GM12878 (cell line): ENCODE measurements around the gene VSTM4. TPM values are rescaled to one million over a fixed set of nuclear protein-coding genes. Genes with fewer than 3 reads are reported as not detected.

Experiments
- ATF2 ChIP-seq: IDR thresholded peaks from 2 replicates; pipeline ENCODE4 v1.6.1; 2012; ENCODE audit warnings: low read length, inconsistent platforms
- CHD2 ChIP-seq: IDR thresholded peaks from 2 replicates; pipeline ENCODE4 v1.6.1; 2011; ENCODE audit warnings: low read depth, low read length, improper control_type of control experiment, borderline replicate concordance
- CHD4 ChIP-seq: fragments of 200-600 bp; sonication (generic); IDR thresholded peaks from 2 replicates; pipeline ENCODE4 v1.6.1; 2016; ENCODE audit warnings: mild to moderate bottlenecking
- NFIC ChIP-seq: IDR thresholded peaks from 2 replicates; pipeline ENCODE4 v1.6.1; 2012; ENCODE audit warnings: low read depth, mild to moderate bottlenecking, inconsistent platforms, low read length, moderate library complexity
- NR2F1 ChIP-seq: fragments of 450-650 bp; conservative IDR thresholded peaks from 2 replicates; pipeline ENCODE4 v1.6.1; 2017; ENCODE audit warnings: mild to moderate bottlenecking
- REST ChIP-seq: IDR thresholded peaks from 2 replicates; pipeline ENCODE4 v1.6.1; 2012; ENCODE audit warnings: mild to moderate bottlenecking, low read depth, low read length
- STAT3 ChIP-seq: IDR thresholded peaks from 2 replicates; pipeline ENCODE4 v1.6.1; 2011; ENCODE audit warnings: low read depth, low read length, improper control_type of control experiment
- TCF3 ChIP-seq: IDR thresholded peaks from 2 replicates; pipeline ENCODE4 v1.6.1; 2012; ENCODE audit warnings: low read depth, mild to moderate bottlenecking, low read length, borderline replicate concordance; ENCODE audit not compliant: insufficient read depth
- ZBTB4 ChIP-seq: fragments of 450-650 bp; formaldehyde crosslinking; IDR thresholded peaks from 2 replicates; pipeline ENCODE4 v1.4.0; 2022; ENCODE audit warnings: mild to moderate bottlenecking, moderate library complexity
- polyA plus RNA-seq, 11 experiments: library from polyadenylated mRNA; depleted of rRNA in 4 of 11; unstranded in 6 of 11; stranded (reverse) in 5 of 11; fragments of >200 nt; fragmentation: Nextera tagmentation in 4 of 11; fragmentation: Illumina TruSeq in 1 of 11; extraction: Ambion mirVana in 4 of 11; extraction: Trizol in 1 of 11; gene quantifications; 1 replicate in 1 of 11; 2 replicates in 10 of 11; pipeline versions ENCODE4 v1.2.1 to v1.2.3, GENCODE V29; 2011 to 2016; ENCODE audit warnings: inconsistent platforms in 2 of 11, missing spikeins in 2 of 11, low read depth in 1 of 11
- total RNA-seq, 4 experiments: library from RNA; depleted of rRNA in 3 of 4; stranded (reverse); fragments of >200 nt in 3 of 4; fragmentation: Illumina TruSeq in 1 of 4; extraction: Trizol in 1 of 4; gene quantifications; 2 replicates each; pipeline versions ENCODE4 v1.2.1 to v1.2.3, GENCODE V29; 2013 to 2021

The VSTM4 gene
- total and polyA plus RNA-seq, 10 of the 15 experiments (the other 5 are each of a cell fraction or from before 2014, with no cell fraction given): 0.01 to 0.14 (median 0.02) TPM; not detected in 7

GRCh38 chr10:49075743-49076142 lies 39.6 kb downstream of the VSTM4 start (continued):
- TF ChIP-seq STAT3 (no peak), TCF3 (no peak), NR2F1 (no peak), ATF2 (no peak), CHD4 (no peak), NFIC (no peak), ZBTB4 (CRISPR knock-in tag) (no peak), REST (no peak), CHD2 (no peak)
